GM19397 (cell line): ENCODE measurements around the gene CFAP157.

ENCODE experiments used
- ATAC-seq: cut with Tn5 transposase; IDR thresholded peaks from one replicate; pipeline ENCODE4 v1.9.1; 2021; ENCODE audit warnings: mild to moderate bottlenecking, moderate library complexity; ENCODE audit not compliant: unreplicated experiment

The CFAP157 gene

GRCh38 chr9:127714951-127715469 is 8.2 kb downstream of the CFAP157 start:
- no peak for ATAC-seq

GRCh38 chr9:127715470-127716337 is 8.9 kb downstream of the CFAP157 start, which contains the start of the genes PTRH1 and TTC16:
TSS of gene PTRH1 (minus strand) at chr9:127715663. CDS start at chr9:127715639, 24 bp downstream.
TSS of gene TTC16 (plus strand) at chr9:127716079. CDS start at chr9:127716146, 67 bp downstream.
- peak; percentile 89 for ATAC-seq

- no peak for ATAC-seq
Measured at GRCh38 chr9:127716412-127716811, 9.6 kb downstream of the CFAP157 start.

GRCh38 chr9:127717766-127718165 is 11.0 kb downstream of the CFAP157 start:
- ATAC-seq: no peak

GRCh38 chr9:127720031-127720864 is 13.5 kb downstream of the CFAP157 start:
- no peak for ATAC-seq

GRCh38 chr9:127720865-127721227 is 14.1 kb downstream of the CFAP157 start:
- ATAC-seq: no peak

GRCh38 chr9:127721391-127721821 is 14.6 kb downstream of the CFAP157 start:
- ATAC-seq: no peak

- ATAC-seq: no peak
Measured at GRCh38 chr9:127722055-127722745, 15.4 kb downstream of the CFAP157 start.

- ATAC-seq: no peak
Measured at GRCh38 chr9:127723013-127723412, 16.2 kb downstream of the CFAP157 start.

GRCh38 chr9:127723444-127723843 is 16.7 kb downstream of the CFAP157 start:
- ATAC-seq: no peak

- ATAC-seq: no peak
Measured at GRCh38 chr9:127724012-127724411, 17.2 kb downstream of the CFAP157 start.

- no peak for ATAC-seq
Measured at GRCh38 chr9:127726871-127727270, 20.1 kb downstream of the CFAP157 start.

- no peak for ATAC-seq
Measured at GRCh38 chr9:127728808-127729207, 22.0 kb downstream of the CFAP157 start.

- no peak for ATAC-seq
Measured at GRCh38 chr9:127729522-127730256, 22.9 kb downstream of the CFAP157 start.

GRCh38 chr9:127730262-127730661 is 23.5 kb downstream of the CFAP157 start:
- ATAC-seq: no peak

GRCh38 chr9:127730799-127731410 is 24.1 kb downstream of the CFAP157 start:
- no peak for ATAC-seq

GRCh38 chr9:127731938-127732337 is 25.1 kb downstream of the CFAP157 start:
- ATAC-seq: no peak

- no peak for ATAC-seq
Measured at GRCh38 chr9:127732444-127732843, 25.7 kb downstream of the CFAP157 start.

- no peak for ATAC-seq
Measured at GRCh38 chr9:127733614-127734013, 26.8 kb downstream of the CFAP157 start.
